ENCODE measurements around the gene NRXN3. TPM values are rescaled to one million over a fixed set of nuclear protein-coding genes. Genes with fewer than 3 reads are reported as not detected.

The NRXN3 gene
- total and polyA plus RNA-seq, 5 donors from 2014 or later = not detected

DNA sequence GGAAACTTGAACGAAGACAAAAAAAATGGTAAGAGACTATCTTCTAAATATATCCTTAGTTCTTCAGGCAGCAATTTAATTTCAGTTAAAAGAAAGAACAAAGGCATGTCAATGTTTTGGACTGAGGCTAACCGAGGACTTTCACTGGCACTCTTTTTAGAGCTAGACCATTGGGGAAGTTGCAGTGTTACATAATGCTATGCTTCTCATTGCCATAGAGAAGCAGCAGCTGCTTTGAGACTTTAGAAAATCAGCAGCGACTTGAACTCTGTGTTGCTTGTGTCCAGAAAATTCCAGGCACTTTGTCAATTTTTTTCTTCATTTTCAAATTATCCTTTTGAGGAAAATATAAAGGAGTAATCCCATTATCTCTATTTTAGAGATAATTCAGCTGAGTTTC, 964.2 kb downstream of the NRXN3 start:
- no peak for DNase-seq
- H3K4me3 ChIP-seq (ENCODE audit: low read depth, low read length) = no peak overlapping the region
- Mint-ChIP-seq H3K9me3 (peaks cover 0 to 2% (median 0%) of the 10 kb centered on the region in 7 donors), H3K4me1 (no peaks in the 10 kb centered on the region), H3K36me3 (no peaks in the 10 kb centered on the region), H3K27ac (no peak overlapping the region), H3K4me3 (no peak overlapping the region), H3K27me3 (no peaks in the 10 kb centered on the region)
- H3K27me3 ChIP-seq (ENCODE audit: control insufficient read depth, insufficient read depth, low read length) = no peaks in the 10 kb centered on the region
- no peak for ATAC-seq (ENCODE audit: low read depth in 2 of 2)
- no peak overlapping the region for H3K27ac ChIP-seq (ENCODE audit: insufficient read depth, low read length, poor library complexity, severe bottlenecking)
- no peaks in the 10 kb centered on the region for H3K4me1 ChIP-seq (ENCODE audit: control insufficient read depth, insufficient read depth, low read length, poor library complexity, severe bottlenecking)
- H3K9me3 ChIP-seq (ENCODE audit: control insufficient read depth in 2 of 2, low read length in 2 of 2) = no peaks in the 10 kb centered on the region
- H3K36me3 ChIP-seq (ENCODE audit: control insufficient read depth, insufficient read depth, low read length) = no peaks in the 10 kb centered on the region

DNA sequence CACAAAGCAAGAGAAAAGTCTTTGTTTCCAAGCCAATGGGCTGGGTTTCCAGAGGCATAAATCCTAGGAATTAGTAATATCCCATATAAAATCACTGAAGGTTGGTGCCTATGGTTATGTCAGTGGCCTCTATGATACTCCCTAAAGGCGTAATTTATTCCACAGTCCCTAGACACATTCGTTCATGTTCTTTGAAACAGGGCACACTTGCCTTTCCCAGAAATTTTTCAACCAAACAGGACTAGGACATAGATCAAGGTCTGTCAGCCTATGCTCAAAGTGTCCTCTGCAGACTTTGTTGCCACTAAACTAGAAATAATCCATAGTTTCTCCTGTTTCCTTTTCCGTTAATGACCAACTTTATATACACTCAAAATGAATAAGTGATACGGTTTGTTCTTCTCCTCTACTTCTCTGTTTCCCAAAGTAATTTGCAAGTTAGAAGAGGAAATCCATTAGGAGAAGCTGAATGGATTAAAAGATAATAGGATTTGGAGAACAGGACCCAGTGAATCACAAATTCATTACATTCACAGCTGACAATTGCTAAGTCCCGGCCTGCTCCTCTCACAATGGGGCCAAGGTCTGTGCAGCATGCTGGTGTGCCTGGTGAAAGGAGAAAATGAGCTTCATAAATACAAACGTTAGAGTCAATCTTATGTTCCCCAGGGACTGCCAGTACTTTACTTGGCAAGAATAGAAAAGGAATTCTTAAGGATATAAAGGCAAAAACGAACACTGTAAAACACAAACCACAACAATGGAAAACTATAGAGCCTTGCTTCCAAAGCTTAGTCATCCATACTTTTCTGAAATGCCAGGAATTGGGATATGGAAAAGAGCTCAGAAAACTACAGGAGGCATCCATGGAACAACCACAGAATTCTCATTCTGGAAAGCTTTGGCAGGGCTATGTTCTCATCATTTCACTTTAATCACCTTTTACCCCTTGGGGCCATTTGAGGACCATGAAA, 966.2 kb downstream of the NRXN3 start:
- Histone ChIP-seq H3K27me3 (ENCODE audit: control insufficient read depth, insufficient read depth, low read length) (no peaks in the 10 kb centered on the region), H3K4me1 (ENCODE audit: control insufficient read depth, insufficient read depth, low read length, poor library complexity, severe bottlenecking) (no peaks in the 10 kb centered on the region), H3K36me3 (ENCODE audit: control insufficient read depth, insufficient read depth, low read length) (no peaks in the 10 kb centered on the region), H3K4me3 (ENCODE audit: low read depth, low read length) (no peak overlapping the region), H3K27ac (ENCODE audit: insufficient read depth, low read length, poor library complexity, severe bottlenecking) (no peak overlapping the region), H3K9me3 (ENCODE audit: control insufficient read depth in 2 of 2, low read length in 2 of 2) (no peaks in the 10 kb centered on the region)
- Mint-ChIP-seq H3K4me1 (no peaks in the 10 kb centered on the region), H3K9me3 (peaks cover 0 to 2% (median 0%) of the 10 kb centered on the region in 7 donors), H3K4me3 (no peak overlapping the region), H3K27me3 (no peaks in the 10 kb centered on the region), H3K36me3 (no peaks in the 10 kb centered on the region), H3K27ac (no peak overlapping the region)
- DNase-seq (no peak), ATAC-seq (ENCODE audit: low read depth in 2 of 2) (no peak)

DNA sequence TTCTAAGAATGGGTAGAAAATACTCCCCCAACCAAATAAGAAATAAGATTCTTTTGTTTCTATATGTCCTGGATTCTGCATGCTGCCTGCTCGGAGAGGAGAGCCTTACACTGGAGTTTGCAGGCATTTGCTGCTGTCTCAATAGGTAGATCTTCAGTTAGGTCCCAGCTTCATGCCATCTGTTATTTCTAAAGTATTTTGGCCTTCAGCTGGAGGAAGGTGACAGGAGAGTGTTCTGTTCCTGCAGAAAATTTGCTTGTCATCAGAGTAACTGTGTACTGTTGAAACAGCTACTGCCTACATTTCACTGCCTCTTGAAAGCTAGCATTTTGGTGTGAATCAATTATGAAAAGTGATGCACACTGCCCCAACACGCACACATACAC, 966.9 kb downstream of the NRXN3 start:
- no peaks in the 10 kb centered on the region for H3K4me1 Mint-ChIP-seq
- no peaks in the 10 kb centered on the region for H3K27me3 ChIP-seq (ENCODE audit: control insufficient read depth, insufficient read depth, low read length)
- H3K4me3 Mint-ChIP-seq = no peak overlapping the region
- no peak for DNase-seq
- no peaks in the 10 kb centered on the region for H3K27me3 Mint-ChIP-seq
- no peaks in the 10 kb centered on the region for H3K4me1 ChIP-seq (ENCODE audit: control insufficient read depth, insufficient read depth, low read length, poor library complexity, severe bottlenecking)
- H3K27ac Mint-ChIP-seq = no peak overlapping the region
- H3K36me3 ChIP-seq (ENCODE audit: control insufficient read depth, insufficient read depth, low read length) = no peaks in the 10 kb centered on the region
- H3K27ac ChIP-seq (ENCODE audit: insufficient read depth, low read length, poor library complexity, severe bottlenecking) = no peak overlapping the region
- H3K9me3 ChIP-seq (ENCODE audit: control insufficient read depth in 2 of 2, low read length in 2 of 2) = no peaks in the 10 kb centered on the region
- no peak overlapping the region for H3K4me3 ChIP-seq (ENCODE audit: low read depth, low read length)
- no peaks in the 10 kb centered on the region for H3K36me3 Mint-ChIP-seq
- H3K9me3 Mint-ChIP-seq = peaks cover 0 to 2% (median 0%) of the 10 kb centered on the region in 7 donors
- ATAC-seq (ENCODE audit: low read depth in 2 of 2) = no peak

DNA sequence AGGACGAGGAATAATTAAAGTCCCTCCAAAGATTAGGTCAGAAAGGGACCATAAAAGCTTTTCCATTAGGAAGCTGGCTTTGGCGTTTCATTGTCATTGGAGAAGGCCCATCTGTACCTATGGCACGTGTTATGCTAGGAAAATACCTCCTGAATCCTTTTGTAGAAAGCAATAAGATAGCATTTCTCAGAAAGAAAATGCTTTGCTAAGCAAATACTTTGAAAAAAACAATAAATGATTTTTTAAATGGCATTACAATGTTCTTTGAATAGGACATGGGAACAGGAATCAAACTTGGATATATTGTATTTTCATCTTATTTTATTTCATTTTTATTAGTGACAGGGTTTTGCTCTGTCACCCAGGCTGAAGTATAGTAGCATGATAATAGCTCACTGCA, 967.7 kb downstream of the NRXN3 start:
- no peak for DNase-seq
- no peaks in the 10 kb centered on the region for H3K4me1 ChIP-seq (ENCODE audit: control insufficient read depth, insufficient read depth, low read length, poor library complexity, severe bottlenecking)
- no peaks in the 10 kb centered on the region for H3K4me1 Mint-ChIP-seq
- H3K36me3 ChIP-seq (ENCODE audit: control insufficient read depth, insufficient read depth, low read length) = no peaks in the 10 kb centered on the region
- no peak overlapping the region for H3K27ac Mint-ChIP-seq
- no peak overlapping the region for H3K27ac ChIP-seq (ENCODE audit: insufficient read depth, low read length, poor library complexity, severe bottlenecking)
- H3K27me3 Mint-ChIP-seq = no peaks in the 10 kb centered on the region
- no peak overlapping the region for H3K4me3 ChIP-seq (ENCODE audit: low read depth, low read length)
- H3K27me3 ChIP-seq (ENCODE audit: control insufficient read depth, insufficient read depth, low read length) = no peaks in the 10 kb centered on the region
- H3K36me3 Mint-ChIP-seq = no peaks in the 10 kb centered on the region
- no peak overlapping the region for H3K4me3 Mint-ChIP-seq
- no peak for ATAC-seq (ENCODE audit: low read depth in 2 of 2)
- H3K9me3 ChIP-seq (ENCODE audit: control insufficient read depth in 2 of 2, low read length in 2 of 2) = no peaks in the 10 kb centered on the region
- H3K9me3 Mint-ChIP-seq = peaks cover 0 to 4% (median 0%) of the 10 kb centered on the region in 7 donors

DNA sequence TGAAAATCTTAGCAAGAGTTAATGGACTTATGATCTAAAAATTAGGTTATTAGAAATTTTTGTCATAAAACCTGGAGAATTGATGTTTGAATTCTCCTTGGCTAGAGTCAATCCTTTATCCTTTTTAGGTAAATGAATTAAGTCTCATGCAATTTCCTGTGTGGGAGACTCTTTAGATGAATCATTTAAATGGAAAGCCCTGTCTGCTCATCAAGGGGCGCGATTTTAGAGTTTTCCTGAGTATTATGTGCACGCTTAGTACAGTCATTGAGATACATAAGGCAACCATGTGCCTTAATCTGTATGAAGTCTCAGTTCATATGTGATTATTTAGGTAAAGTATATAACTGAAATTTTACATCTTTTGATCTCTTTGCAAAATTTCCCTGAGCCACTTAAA, 974.7 kb downstream of the NRXN3 start:
- Histone ChIP-seq H3K27ac (ENCODE audit: insufficient read depth, low read length, poor library complexity, severe bottlenecking) (no peak overlapping the region), H3K27me3 (ENCODE audit: control insufficient read depth, insufficient read depth, low read length) (no peaks in the 10 kb centered on the region), H3K9me3 (ENCODE audit: control insufficient read depth in 2 of 2, low read length in 2 of 2) (no peaks in the 10 kb centered on the region), H3K36me3 (ENCODE audit: control insufficient read depth, insufficient read depth, low read length) (no peaks in the 10 kb centered on the region), H3K4me3 (ENCODE audit: low read depth, low read length) (no peak overlapping the region), H3K4me1 (ENCODE audit: control insufficient read depth, insufficient read depth, low read length, poor library complexity, severe bottlenecking) (no peaks in the 10 kb centered on the region)
- ATAC-seq (ENCODE audit: low read depth in 2 of 2) (no peak), DNase-seq (no peak)
- H3K4me3 Mint-ChIP-seq = no peak overlapping the region
- no peaks in the 10 kb centered on the region for H3K4me1 Mint-ChIP-seq
- H3K27me3 Mint-ChIP-seq = no peaks in the 10 kb centered on the region
- no peaks in the 10 kb centered on the region for H3K36me3 Mint-ChIP-seq
- peaks cover 0 to 5% (median 2%) of the 10 kb centered on the region in 7 donors for H3K9me3 Mint-ChIP-seq
- H3K27ac Mint-ChIP-seq = no peak overlapping the region

DNA sequence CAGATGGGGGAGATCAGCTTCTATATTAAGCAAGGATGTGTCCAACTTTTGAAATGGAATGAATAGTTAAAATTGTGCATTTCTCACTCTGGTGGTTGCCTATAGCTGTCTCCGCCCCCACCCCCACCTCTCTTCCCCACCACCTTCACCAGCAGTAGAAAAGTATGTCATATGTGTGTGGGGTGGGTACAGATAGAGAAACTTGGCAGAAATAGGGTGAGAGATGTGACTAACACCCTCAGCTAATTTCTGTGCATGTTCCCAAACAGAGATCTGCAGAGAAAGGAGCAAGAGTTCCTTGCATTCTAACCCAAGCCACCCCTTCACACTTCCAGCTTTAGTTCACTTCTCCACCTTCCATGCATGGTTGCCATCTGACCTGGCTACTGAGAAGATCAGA, 980.1 kb downstream of the NRXN3 start:
- H3K27ac Mint-ChIP-seq = no peak overlapping the region
- no peaks in the 10 kb centered on the region for H3K27me3 Mint-ChIP-seq
- no peak for DNase-seq
- H3K36me3 Mint-ChIP-seq = no peaks in the 10 kb centered on the region
- Histone ChIP-seq H3K36me3 (ENCODE audit: control insufficient read depth, insufficient read depth, low read length) (no peaks in the 10 kb centered on the region), H3K4me1 (ENCODE audit: control insufficient read depth, insufficient read depth, low read length, poor library complexity, severe bottlenecking) (no peaks in the 10 kb centered on the region), H3K27me3 (ENCODE audit: control insufficient read depth, insufficient read depth, low read length) (no peaks in the 10 kb centered on the region), H3K9me3 (ENCODE audit: control insufficient read depth in 2 of 2, low read length in 2 of 2) (no peaks in the 10 kb centered on the region), H3K27ac (ENCODE audit: insufficient read depth, low read length, poor library complexity, severe bottlenecking) (no peak overlapping the region), H3K4me3 (ENCODE audit: low read depth, low read length) (no peak overlapping the region)
- no peak overlapping the region for H3K4me3 Mint-ChIP-seq
- no peak for ATAC-seq (ENCODE audit: low read depth in 2 of 2)
- no peaks in the 10 kb centered on the region for H3K4me1 Mint-ChIP-seq
- H3K9me3 Mint-ChIP-seq = peaks cover 0 to 13% (median 2%) of the 10 kb centered on the region in 7 donors

DNA sequence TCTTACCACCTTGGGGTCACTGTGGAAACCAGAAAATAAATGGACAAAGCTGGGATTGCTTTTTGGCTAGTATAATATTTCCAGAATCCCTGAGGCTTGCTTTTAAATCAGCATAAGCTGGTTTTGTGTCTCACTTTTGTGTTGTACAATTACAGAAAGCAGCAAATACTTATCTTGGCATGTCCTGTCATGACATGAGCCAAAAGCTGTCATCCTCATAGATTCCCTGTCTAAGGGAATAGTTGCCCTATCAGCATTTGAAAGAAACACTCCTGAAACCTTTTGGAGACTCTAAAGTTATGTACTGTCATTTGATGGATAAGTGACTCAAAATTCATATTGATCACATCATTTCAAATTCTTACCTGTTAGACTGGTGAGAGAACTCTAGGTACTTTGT, 987.2 kb downstream of the NRXN3 start:
- no peak overlapping the region for H3K4me3 ChIP-seq (ENCODE audit: low read depth, low read length)
- H3K9me3 ChIP-seq (ENCODE audit: control insufficient read depth in 2 of 2, low read length in 2 of 2) = no peaks in the 10 kb centered on the region
- Mint-ChIP-seq H3K27me3 (no peaks in the 10 kb centered on the region), H3K4me1 (no peaks in the 10 kb centered on the region), H3K4me3 (no peak overlapping the region), H3K36me3 (no peaks in the 10 kb centered on the region), H3K27ac (no peak overlapping the region), H3K9me3 (peaks cover 0 to 10% (median 3%) of the 10 kb centered on the region in 7 donors)
- no peaks in the 10 kb centered on the region for H3K36me3 ChIP-seq (ENCODE audit: control insufficient read depth, insufficient read depth, low read length)
- H3K27me3 ChIP-seq (ENCODE audit: control insufficient read depth, insufficient read depth, low read length) = no peaks in the 10 kb centered on the region
- no peaks in the 10 kb centered on the region for H3K4me1 ChIP-seq (ENCODE audit: control insufficient read depth, insufficient read depth, low read length, poor library complexity, severe bottlenecking)
- ATAC-seq (ENCODE audit: low read depth in 2 of 2) (no peak), DNase-seq (no peak)
- H3K27ac ChIP-seq (ENCODE audit: insufficient read depth, low read length, poor library complexity, severe bottlenecking) = no peak overlapping the region

DNA sequence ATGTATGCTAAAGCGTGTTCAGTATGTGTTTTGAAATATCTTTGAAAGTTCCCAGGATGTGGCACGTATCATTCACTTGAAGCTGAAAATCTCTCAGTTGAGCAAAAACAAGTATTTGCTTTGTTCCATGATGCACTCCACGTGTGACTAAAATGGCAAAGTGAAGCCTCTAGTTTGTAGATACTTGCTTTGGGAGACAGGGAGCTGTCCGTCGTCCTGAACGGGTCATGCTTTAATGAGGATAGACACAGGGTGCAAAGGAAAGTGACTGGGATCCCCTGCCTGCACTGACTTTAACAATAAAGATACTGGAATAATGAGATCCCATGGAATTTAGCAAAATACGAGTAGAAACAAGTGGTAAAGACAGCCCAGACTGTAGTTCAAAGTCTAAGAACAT, 991.4 kb downstream of the NRXN3 start:
- no peaks in the 10 kb centered on the region for H3K36me3 ChIP-seq (ENCODE audit: control insufficient read depth, insufficient read depth, low read length)
- Mint-ChIP-seq H3K36me3 (no peaks in the 10 kb centered on the region), H3K9me3 (peaks cover 0 to 17% (median 7%) of the 10 kb centered on the region in 7 donors), H3K4me1 (no peaks in the 10 kb centered on the region), H3K4me3 (no peak overlapping the region), H3K27me3 (no peaks in the 10 kb centered on the region), H3K27ac (no peak overlapping the region)
- no peak overlapping the region for H3K27ac ChIP-seq (ENCODE audit: insufficient read depth, low read length, poor library complexity, severe bottlenecking)
- no peak overlapping the region for H3K4me3 ChIP-seq (ENCODE audit: low read depth, low read length)
- no peak for ATAC-seq (ENCODE audit: low read depth in 2 of 2)
- H3K27me3 ChIP-seq (ENCODE audit: control insufficient read depth, insufficient read depth, low read length) = no peaks in the 10 kb centered on the region
- H3K4me1 ChIP-seq (ENCODE audit: control insufficient read depth, insufficient read depth, low read length, poor library complexity, severe bottlenecking) = no peaks in the 10 kb centered on the region
- H3K9me3 ChIP-seq (ENCODE audit: control insufficient read depth in 2 of 2, low read length in 2 of 2) = no peaks in the 10 kb centered on the region
- DNase-seq = no peak

Measured in CD4-positive, CD25-positive, alpha-beta regulatory T cell (primary cell).